Karpas-422 (cell line): ENCODE results near the gene MYH15. TPM values are rescaled to one million over a fixed set of nuclear protein-coding genes. Genes with fewer than 3 reads are reported as not detected.

Experiments used
- DNase-seq: peaks from one replicate; pipeline ENCODE4 v3.0.0-alpha.2; 2015
- H2AFZ ChIP-seq: fragments of 200-600 bp; sonication (generic); 2 replicates; pipeline ENCODE4 v1.6.1; 2014; ENCODE audit warnings: antibody characterized with exemption, low read length, mixed read lengths
- H3K27ac ChIP-seq: fragments of 200-600 bp; sonication (generic); 2 replicates; pipeline ENCODE4 v1.5.1; 2014; ENCODE audit warnings: mild to moderate bottlenecking, low read length, moderate library complexity
- H3K27me3 ChIP-seq: fragments of 200-600 bp; sonication (generic); 2 replicates; pipeline ENCODE4 v1.6.1; 2014; ENCODE audit warnings: low read length, mixed read lengths
- H3K36me3 ChIP-seq: fragments of 200-600 bp; sonication (generic); 2 replicates; pipeline ENCODE4 v1.6.1; 2014; ENCODE audit warnings: low read length, mixed read lengths; ENCODE audit not compliant: insufficient read depth
- H3K4me1 ChIP-seq: fragments of 200-600 bp; sonication (generic); 2 replicates; pipeline ENCODE4 v1.6.1; 2014; ENCODE audit warnings: mild to moderate bottlenecking, low read length, mixed read lengths
- H3K4me2 ChIP-seq: fragments of 200-600 bp; sonication (generic); 2 replicates; pipeline ENCODE4 v1.6.1; 2014; ENCODE audit warnings: low read length, low read depth, mild to moderate bottlenecking; ENCODE audit not compliant: poor library complexity, severe bottlenecking
- H3K4me3 ChIP-seq: fragments of 200-600 bp; sonication (generic); 2 replicates; pipeline ENCODE4 v1.5.1; 2014; ENCODE audit warnings: mild to moderate bottlenecking, antibody characterized with exemption, low read length, mixed read lengths
- H3K79me2 ChIP-seq: fragments of 200-600 bp; sonication (generic); 2 replicates; pipeline ENCODE4 v1.6.1; 2014; ENCODE audit warnings: mild to moderate bottlenecking, low read length, mixed read lengths
- H3K9ac ChIP-seq: fragments of 200-600 bp; sonication (generic); 2 replicates; pipeline ENCODE4 v1.6.0; 2014; ENCODE audit warnings: low read length
- H3K9me2 ChIP-seq: fragments of 200-600 bp; sonication (generic), shearing (Covaris generic); replicated peaks from 2 replicates; pipeline ENCODE4 v1.6.0; 2014; ENCODE audit warnings: mild to moderate bottlenecking, low read length, moderate library complexity; ENCODE audit not compliant: insufficient read depth
- H3K9me3 ChIP-seq: fragments of 300-700, 200-600 bp; sonication (generic); 2 replicates; pipeline ENCODE4 v1.6.1; 2014; ENCODE audit warnings: low read length, mixed read lengths
- H4K20me1 ChIP-seq: fragments of 200-600 bp; sonication (generic); 2 replicates; pipeline ENCODE4 v1.6.1; 2014; ENCODE audit warnings: mild to moderate bottlenecking, antibody characterized with exemption, low read length, low read depth; ENCODE audit not compliant: insufficient read depth
- total RNA-seq: library from RNA; depleted of rRNA; stranded (reverse); fragments of >200 nt; shearing (Covaris generic); gene quantifications from 2 replicates; pipeline ENCODE4 v1.2.3, GENCODE V29; 2014; ENCODE audit warnings: low replicate concordance

Gene MYH15
- total RNA-seq, 1 experiment from 2014 or later = not detected

- Histone ChIP-seq H3K9ac (no peak overlapping the region), H3K27ac (no peak overlapping the region), H3K9me3 (no peaks in the 10 kb centered on the region), H3K4me1 (no peaks in the 10 kb centered on the region), H4K20me1 (no peaks in the 10 kb centered on the region), H3K79me2 (no peaks in the 10 kb centered on the region), H2AFZ (no peak overlapping the region), H3K36me3 (no peaks in the 10 kb centered on the region), H3K27me3 (0 out of 2 replicates have a peak, but pooled peaks cover 2% of the 10 kb centered on the region), H3K4me2 (no peak overlapping the region), H3K9me2 (no peaks in the 10 kb centered on the region), H3K4me3 (no peak overlapping the region)
- no peak for DNase-seq
These were observed 4.6 kb downstream of the MYH15 start for GRCh38 chr3:108505811-108506210.

GRCh38 chr3:108503722-108504121, 6.7 kb downstream of the MYH15 start:
- H3K9ac ChIP-seq = no peak overlapping the region
- H3K4me1 ChIP-seq = no peaks in the 10 kb centered on the region
- no peaks in the 10 kb centered on the region for H4K20me1 ChIP-seq
- no peak overlapping the region for H3K4me3 ChIP-seq
- H3K9me2 ChIP-seq = no peaks in the 10 kb centered on the region
- H3K4me2 ChIP-seq = no peak overlapping the region
- no peaks in the 10 kb centered on the region for H3K36me3 ChIP-seq
- H3K27me3 ChIP-seq = 0 out of 2 replicates have a peak, but pooled peaks cover 2% of the 10 kb centered on the region
- H3K27ac ChIP-seq = no peak overlapping the region
- DNase-seq = no peak
- no peaks in the 10 kb centered on the region for H3K79me2 ChIP-seq
- no peak overlapping the region for H2AFZ ChIP-seq
- H3K9me3 ChIP-seq = no peaks in the 10 kb centered on the region

DNA sequence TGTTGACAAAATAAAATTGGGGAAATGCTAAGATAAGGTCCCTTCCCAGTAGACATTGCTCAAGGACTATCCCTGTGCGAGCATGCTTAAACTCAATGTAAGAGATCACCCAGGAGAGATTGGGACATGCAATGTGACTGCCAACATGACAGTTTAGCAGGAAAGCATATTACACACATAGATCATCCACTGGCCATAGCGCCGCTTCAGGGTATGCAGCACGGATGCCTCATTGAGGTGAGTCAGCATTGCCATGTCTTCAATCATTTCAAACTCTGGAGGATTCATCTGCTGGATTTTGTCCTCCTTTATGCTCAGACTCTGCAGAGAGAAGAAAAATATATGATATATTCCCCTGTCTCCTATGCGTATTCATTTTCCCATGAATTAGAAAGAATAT, 8.9 kb downstream of the MYH15 start:
- Histone ChIP-seq H3K36me3 (no peaks in the 10 kb centered on the region), H3K4me3 (no peak overlapping the region), H3K9ac (no peak overlapping the region), H4K20me1 (no peaks in the 10 kb centered on the region), H3K79me2 (no peaks in the 10 kb centered on the region), H3K9me2 (no peaks in the 10 kb centered on the region), H3K4me1 (no peaks in the 10 kb centered on the region), H2AFZ (no peak overlapping the region), H3K27ac (no peak overlapping the region), H3K9me3 (no peaks in the 10 kb centered on the region), H3K4me2 (no peak overlapping the region), H3K27me3 (0 out of 2 replicates have a peak, but pooled peaks cover 2% of the 10 kb centered on the region)
- DNase-seq = no peak

DNA sequence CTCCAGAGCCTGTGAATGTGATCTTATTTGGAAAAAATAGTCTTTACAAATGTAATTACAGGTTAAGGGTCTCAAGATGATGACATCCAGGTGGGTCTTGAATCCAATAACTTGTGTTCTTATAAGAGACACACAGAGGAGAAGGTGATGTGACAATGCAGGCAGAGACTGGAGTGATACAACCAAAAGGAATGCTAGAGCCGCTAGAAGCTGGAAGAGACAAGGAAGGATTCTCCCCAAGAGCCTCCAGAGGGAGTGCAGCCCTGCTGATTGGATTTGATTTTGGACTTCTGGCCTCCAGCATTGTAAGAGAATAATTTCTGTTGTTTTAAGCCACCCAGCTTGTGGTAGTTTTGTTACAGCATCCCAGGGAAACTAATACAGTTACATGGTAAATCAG, 9.7 kb downstream of the MYH15 start:
- H3K79me2 ChIP-seq = no peaks in the 10 kb centered on the region
- no peaks in the 10 kb centered on the region for H3K9me2 ChIP-seq
- no peak overlapping the region for H3K4me3 ChIP-seq
- no peak overlapping the region; the same call in 1 of the 2 replicates for H2AFZ ChIP-seq
- H3K27ac ChIP-seq = no peak overlapping the region
- H3K27me3 ChIP-seq = 0 out of 2 replicates have a peak, but pooled peaks cover 2% of the 10 kb centered on the region
- no peaks in the 10 kb centered on the region for H3K9me3 ChIP-seq
- no peak overlapping the region for H3K9ac ChIP-seq
- no peak overlapping the region for H3K4me2 ChIP-seq
- no peaks in the 10 kb centered on the region for H4K20me1 ChIP-seq
- H3K4me1 ChIP-seq = no peaks in the 10 kb centered on the region
- no peaks in the 10 kb centered on the region for H3K36me3 ChIP-seq
- no peak for DNase-seq

- Histone ChIP-seq H3K4me1 (no peaks in the 10 kb centered on the region), H3K9me2 (no peaks in the 10 kb centered on the region), H3K27ac (no peak overlapping the region), H3K36me3 (no peaks in the 10 kb centered on the region), H3K79me2 (no peaks in the 10 kb centered on the region), H3K9me3 (no peaks in the 10 kb centered on the region), H3K27me3 (0 out of 2 replicates have a peak, but pooled peaks cover 2% of the 10 kb centered on the region), H2AFZ (no peak overlapping the region), H3K9ac (no peak overlapping the region), H3K4me2 (no peak overlapping the region), H4K20me1 (no peaks in the 10 kb centered on the region), H3K4me3 (no peak overlapping the region)
- no peak for DNase-seq
These were observed 13.1 kb downstream of the MYH15 start for GRCh38 chr3:108497271-108497670.

GRCh38 chr3:108495717-108496116, 14.7 kb downstream of the MYH15 start:
- no peak overlapping the region for H3K9ac ChIP-seq
- no peak overlapping the region for H3K4me2 ChIP-seq
- H3K27ac ChIP-seq = no peak overlapping the region
- no peak overlapping the region for H2AFZ ChIP-seq
- no peaks in the 10 kb centered on the region for H3K79me2 ChIP-seq
- no peak for DNase-seq
- no peaks in the 10 kb centered on the region for H3K9me2 ChIP-seq
- no peaks in the 10 kb centered on the region for H3K36me3 ChIP-seq
- H3K4me3 ChIP-seq = no peak overlapping the region
- no peaks in the 10 kb centered on the region for H3K9me3 ChIP-seq
- no peaks in the 10 kb centered on the region for H3K27me3 ChIP-seq
- no peaks in the 10 kb centered on the region for H4K20me1 ChIP-seq
- no peaks in the 10 kb centered on the region for H3K4me1 ChIP-seq

DNA sequence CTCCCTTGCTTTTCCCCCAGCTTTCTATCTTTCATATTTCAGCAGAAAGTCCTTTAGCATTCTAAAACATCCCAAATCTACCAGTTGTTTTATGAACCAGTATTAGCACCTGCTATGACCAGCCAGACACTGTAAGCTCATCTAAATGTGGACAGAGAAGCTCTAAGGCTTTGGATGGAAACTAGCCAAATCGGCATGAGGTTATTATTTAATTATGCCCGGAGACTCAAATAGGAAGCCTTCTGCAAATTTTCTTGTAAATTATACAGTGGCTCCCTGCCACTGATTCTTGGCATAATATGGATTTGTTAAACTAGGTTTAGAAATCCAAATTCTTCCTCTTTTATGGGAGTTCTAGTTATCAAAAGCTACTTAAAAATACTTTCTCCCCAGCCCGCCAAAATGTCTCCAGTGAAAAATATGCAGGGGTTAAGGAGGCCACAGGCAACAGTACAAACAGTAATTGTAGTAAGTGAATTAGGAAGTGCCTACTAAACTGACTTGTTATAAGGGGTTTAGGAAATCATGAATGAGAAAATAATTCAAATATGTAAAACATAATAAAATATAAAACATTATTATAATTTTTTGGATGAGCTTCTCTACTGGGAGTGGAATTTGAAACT, 15.4 kb downstream of the MYH15 start:
- DNase-seq = no peak
- Histone ChIP-seq H2AFZ (no peak overlapping the region), H3K9ac (no peak overlapping the region), H3K79me2 (no peaks in the 10 kb centered on the region), H3K4me3 (no peak overlapping the region), H3K36me3 (no peaks in the 10 kb centered on the region), H3K9me2 (no peaks in the 10 kb centered on the region), H3K4me1 (no peaks in the 10 kb centered on the region), H3K9me3 (no peaks in the 10 kb centered on the region), H4K20me1 (no peaks in the 10 kb centered on the region), H3K27ac (no peak overlapping the region), H3K4me2 (no peak overlapping the region), H3K27me3 (no peaks in the 10 kb centered on the region)

DNA sequence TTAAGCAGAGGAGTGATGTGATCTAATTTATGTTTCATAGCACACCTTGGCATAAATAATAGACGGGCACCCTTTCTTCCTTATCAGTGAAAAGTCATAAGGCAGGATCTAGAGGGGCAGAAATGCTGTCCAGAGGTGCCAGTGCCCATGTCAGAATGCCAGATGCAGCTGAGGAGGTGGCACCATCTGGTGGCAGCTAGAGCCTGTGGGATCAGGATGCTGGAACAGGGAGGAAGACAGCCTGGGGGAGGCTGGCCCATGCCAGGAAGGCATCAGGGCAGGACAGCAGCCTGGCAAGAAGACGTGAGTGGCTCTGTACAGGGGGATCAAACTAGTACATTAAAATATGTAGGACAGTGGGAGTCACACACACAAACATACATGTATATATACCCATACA, 16.5 kb downstream of the MYH15 start:
- Histone ChIP-seq H3K4me3 (no peak overlapping the region), H2AFZ (no peak overlapping the region), H3K4me2 (no peak overlapping the region), H3K27ac (no peak overlapping the region), H3K4me1 (no peaks in the 10 kb centered on the region), H3K9me3 (no peaks in the 10 kb centered on the region), H3K9me2 (no peaks in the 10 kb centered on the region), H3K36me3 (no peaks in the 10 kb centered on the region), H3K79me2 (no peaks in the 10 kb centered on the region), H3K27me3 (no peaks in the 10 kb centered on the region), H3K9ac (no peak overlapping the region), H4K20me1 (no peaks in the 10 kb centered on the region)
- no peak for DNase-seq
